Endothelial cell of umbilical vein (primary cell): ENCODE results near the gene DST. TPM values are rescaled to one million over a fixed set of nuclear protein-coding genes. Genes with fewer than 3 reads are reported as not detected.

Experiments used
- BruUV-seq: library from RNA; stranded (reverse); fragments of 400-500 nt; replicated peaks from 2 replicates; lab custom pipeline; 2021; lab: Mats Ljungman, UMichigan
- CTCF ChIA-PET: fragments of 300-600, 350-600 bp; sonication (Branson Sonifier 250); formaldehyde crosslinking; loops from one replicate; lab custom pipeline; 2021; ENCODE audit warnings: antibody characterized with exemption, inconsistent platforms; lab: Charles Lee
- POLR2A ChIA-PET: fragments of 300-600, 350-600 bp; sonication (Branson Sonifier 250); formaldehyde crosslinking; loops from one replicate; lab custom pipeline; 2021; ENCODE audit warnings: antibody characterized with exemption, inconsistent platforms; lab: Charles Lee
- DNase-seq: peaks from one replicate; pipeline ENCODE4 v3.0.0-alpha.2; 2011; ENCODE audit warnings: low read depth, low spot score
- FAIRE-seq: peaks from 2 replicates; lab custom pipeline; 2011; peaks lifted over from hg19 to GRCh38; lab: Jason Lieb, UNC
- H2AFZ ChIP-seq: 2 replicates; pipeline ENCODE4 v1.6.0; 2012; ENCODE audit warnings: low read depth, low read length, control low read depth, inconsistent platforms
- H3K27ac ChIP-seq: 2 replicates; pipeline ENCODE4 v1.5.1; 2011; ENCODE audit warnings: low read depth, mild to moderate bottlenecking, control low read depth, low read length, moderate library complexity; ENCODE audit not compliant: insufficient read depth
- H3K27me3 ChIP-seq, 2 experiments: 2 replicates each; pipeline versions ENCODE4 v1.6.0 to v1.6.1; 2011; ENCODE audit warnings: low read length in 2 of 2, mixed read lengths in 1 of 2; ENCODE audit not compliant: control insufficient read depth in 2 of 2, insufficient read depth in 2 of 2
- H3K36me3 ChIP-seq, 2 experiments: 2 replicates in 1 of 2; 3 replicates in 1 of 2; pipeline ENCODE4 v1.5.1; 2011; ENCODE audit warnings: low read length in 2 of 2, mild to moderate bottlenecking in 1 of 2, moderate library complexity in 1 of 2; ENCODE audit not compliant: control insufficient read depth in 2 of 2, insufficient read depth in 2 of 2; ENCODE audit errors: extremely low read depth in 1 of 2
- H3K4me1 ChIP-seq: 3 replicates; pipeline ENCODE4 v1.5.1; 2011; ENCODE audit warnings: mild to moderate bottlenecking, low read length; ENCODE audit not compliant: control insufficient read depth, insufficient read depth; ENCODE audit errors: extremely low read depth
- H3K4me2 ChIP-seq: 2 replicates; pipeline ENCODE4 v1.6.1; 2011; ENCODE audit warnings: low read length, control low read depth, mixed read lengths; ENCODE audit not compliant: insufficient read depth
- H3K4me3 ChIP-seq, 3 experiments: fragments of 200-600 bp in 1 of 3; sonication (generic), shearing (Covaris generic) in 1 of 3; replicated peaks in 1 of 3; 2 replicates each; pipeline ENCODE4 v1.5.1; 2011 to 2016; ENCODE audit warnings: control low read depth in 3 of 3, low read length in 3 of 3, mild to moderate bottlenecking in 2 of 3, inconsistent platforms in 1 of 3, low read depth in 1 of 3, moderate library complexity in 1 of 3; ENCODE audit not compliant: insufficient read depth in 1 of 3
- H3K79me2 ChIP-seq: 2 replicates; pipeline ENCODE4 v1.6.0; 2012; ENCODE audit warnings: low read length, inconsistent platforms; ENCODE audit not compliant: control insufficient read depth, insufficient read depth
- H3K9ac ChIP-seq: replicated peaks from 2 replicates; pipeline ENCODE3; 2011; ENCODE audit warnings: low read length, control low read depth; ENCODE audit not compliant: insufficient read depth; ENCODE audit errors: extremely low read depth
- H3K9me1 ChIP-seq: replicated peaks from 3 replicates; pipeline ENCODE4 v1.6.0; 2011; ENCODE audit warnings: mild to moderate bottlenecking, low read length; ENCODE audit not compliant: control insufficient read depth, insufficient read depth; ENCODE audit errors: extremely low read depth
- H3K9me3 ChIP-seq: replicated peaks from 2 replicates; pipeline ENCODE4 v1.5.1; 2012; ENCODE audit warnings: low read length, inconsistent platforms; ENCODE audit not compliant: control insufficient read depth, insufficient read depth
- H4K20me1 ChIP-seq: replicated peaks from 2 replicates; pipeline ENCODE3; 2011; ENCODE audit warnings: mild to moderate bottlenecking, low read length; ENCODE audit not compliant: control insufficient read depth, insufficient read depth; ENCODE audit errors: extremely low read depth
- EZH2 ChIP-seq: IDR thresholded peaks from 2 replicates; pipeline ENCODE4 v1.6.1; 2012; ENCODE audit warnings: borderline replicate concordance, low read depth, mild to moderate bottlenecking, moderate library complexity, low read length, inconsistent platforms; ENCODE audit not compliant: severe bottlenecking
- FOS ChIP-seq: IDR thresholded peaks from 2 replicates; pipeline ENCODE4 v1.6.1; 2011; ENCODE audit warnings: mild to moderate bottlenecking, low read length, moderate library complexity, borderline replicate concordance; ENCODE audit not compliant: insufficient read depth
- GATA2 ChIP-seq: IDR thresholded peaks from 2 replicates; pipeline ENCODE4 v1.7.0; 2011; ENCODE audit warnings: low read depth, mild to moderate bottlenecking, moderate library complexity, mixed read lengths, low read length; ENCODE audit not compliant: insufficient read length, insufficient read depth
- MYC ChIP-seq: IDR thresholded peaks from one replicate; pipeline ENCODE4 v1.6.1; 2011; ENCODE audit warnings: mild to moderate bottlenecking, low read depth, low read length
- POLR2AphosphoS5 ChIP-seq: IDR thresholded peaks from 2 replicates; pipeline ENCODE4 v1.6.1; 2012; ENCODE audit warnings: low read depth, mild to moderate bottlenecking, control low read depth, low read length, moderate library complexity; ENCODE audit not compliant: insufficient read depth
- dilution Hi-C: fragments of 300-500 bp; cut with MboI; formaldehyde crosslinking; loops from one replicate; pipeline ENCODE4 v1.15.0; 2019; ENCODE audit warnings: low sequenced_read_pairs; ENCODE audit not compliant: extremely low pct_ligation_motif_present
- intact Hi-C: fragments of 100-400 bp; cut with micrococcal nuclease; formaldehyde crosslinking; loops from one replicate; pipeline ENCODE4 v1.10.0; 2022
- polyA plus RNA-seq, 4 experiments: library from polyadenylated mRNA; depleted of rRNA in 3 of 4; stranded (reverse) in 3 of 4; unstranded in 1 of 4; fragments of >200 nt; gene quantifications; 2 replicates each; pipeline versions ENCODE4 v1.2.1 to v1.2.3, GENCODE V29; 2011 to 2012; ENCODE audit warnings: missing spikeins in 1 of 4
- total RNA-seq: library from RNA; stranded (reverse); gene quantifications from 2 replicates; pipeline ENCODE4 v1.2.3, GENCODE V29; 2021
- TF ChIP-seq, protein P1 (sequence below): IDR thresholded peaks from 2 replicates; pipeline ENCODE4 v1.6.1; 2011; ENCODE audit not compliant: insufficient read depth, insufficient read length
- TF ChIP-seq, protein P2 (sequence below), 2 donors: IDR thresholded peaks; 1 replicate in 1 of 2; 2 replicates in 1 of 2; pipeline ENCODE4 v1.5.1; 2011; ENCODE audit warnings: low read length in 2 of 2, mild to moderate bottlenecking in 2 of 2, moderate library complexity in 2 of 2, control low read depth in 1 of 2, inconsistent platforms in 1 of 2, low read depth in 1 of 2; ENCODE audit not compliant: insufficient read depth in 1 of 2; ENCODE audit errors: extremely low read depth in 1 of 2

The DST gene
- total and polyA plus RNA-seq, 2 donors (not counting 3 experiments of a cell fraction or from before 2014, with no cell fraction given), result 62.3 to 253 TPM

DNA sequence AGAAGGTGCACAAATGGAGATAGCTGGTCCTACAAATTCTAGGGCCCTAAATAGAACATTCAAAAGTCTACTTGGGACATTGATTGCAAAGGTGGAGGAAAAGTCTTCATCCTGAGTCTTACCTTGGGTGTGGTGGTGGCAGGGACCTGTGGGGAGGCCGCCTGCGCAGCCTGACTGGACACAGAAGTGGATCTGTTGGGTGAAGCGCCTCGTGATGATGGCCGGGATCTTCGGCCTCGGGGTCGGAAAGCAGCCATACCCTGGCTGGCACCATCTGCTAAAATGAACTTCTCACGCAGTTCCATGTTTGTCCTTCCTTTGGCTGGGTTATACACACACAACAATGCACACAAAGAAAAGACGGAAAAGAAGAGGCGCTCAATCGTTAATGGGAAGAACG is 179.2 kb downstream of the DST start:
- ChIA-PET CTCF (interaction anchor here (1.1 kb wide), 1 partner anchor 93 kb away, joined by 3 read pairs; no protein-coding TSS in a partner anchor), POLR2A (no interaction called here)
- Histone ChIP-seq H3K9ac (no peak overlapping the region), H3K4me1 (no peaks in the 10 kb centered on the region), H4K20me1 (no peaks in the 10 kb centered on the region), H2AFZ (no peak overlapping the region), H3K79me2 (no peaks in the 10 kb centered on the region), H3K4me3 (no peak overlapping the region), H3K9me1 (no peaks in the 10 kb centered on the region), H3K36me3 (peaks cover 16 to 19% of the 10 kb centered on the region in 2 experiments), H3K4me2 (no peak overlapping the region), H3K27me3 (no peaks in the 10 kb centered on the region), H3K27ac (no peak overlapping the region), H3K9me3 (no peaks in the 10 kb centered on the region)
- TF ChIP-seq, protein P1, sequence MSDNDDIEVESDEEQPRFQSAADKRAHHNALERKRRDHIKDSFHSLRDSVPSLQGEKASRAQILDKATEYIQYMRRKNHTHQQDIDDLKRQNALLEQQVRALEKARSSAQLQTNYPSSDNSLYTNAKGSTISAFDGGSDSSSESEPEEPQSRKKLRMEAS, result no peak
- no peak for TF ChIP-seq MYC
- TF ChIP-seq GATA2, result no peak
- no peak for TF ChIP-seq FOS
- TF ChIP-seq EZH2, result no peak
- TF ChIP-seq, protein P2, sequence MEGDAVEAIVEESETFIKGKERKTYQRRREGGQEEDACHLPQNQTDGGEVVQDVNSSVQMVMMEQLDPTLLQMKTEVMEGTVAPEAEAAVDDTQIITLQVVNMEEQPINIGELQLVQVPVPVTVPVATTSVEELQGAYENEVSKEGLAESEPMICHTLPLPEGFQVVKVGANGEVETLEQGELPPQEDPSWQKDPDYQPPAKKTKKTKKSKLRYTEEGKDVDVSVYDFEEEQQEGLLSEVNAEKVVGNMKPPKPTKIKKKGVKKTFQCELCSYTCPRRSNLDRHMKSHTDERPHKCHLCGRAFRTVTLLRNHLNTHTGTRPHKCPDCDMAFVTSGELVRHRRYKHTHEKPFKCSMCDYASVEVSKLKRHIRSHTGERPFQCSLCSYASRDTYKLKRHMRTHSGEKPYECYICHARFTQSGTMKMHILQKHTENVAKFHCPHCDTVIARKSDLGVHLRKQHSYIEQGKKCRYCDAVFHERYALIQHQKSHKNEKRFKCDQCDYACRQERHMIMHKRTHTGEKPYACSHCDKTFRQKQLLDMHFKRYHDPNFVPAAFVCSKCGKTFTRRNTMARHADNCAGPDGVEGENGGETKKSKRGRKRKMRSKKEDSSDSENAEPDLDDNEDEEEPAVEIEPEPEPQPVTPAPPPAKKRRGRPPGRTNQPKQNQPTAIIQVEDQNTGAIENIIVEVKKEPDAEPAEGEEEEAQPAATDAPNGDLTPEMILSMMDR (IDR thresholded peaks at IDR 0.05; ENCODE audit: extremely low read depth in 1 of 2, insufficient read depth in 1 of 2, low read depth in 1 of 2, low read length in 2 of 2), result no peak
- no peak for TF ChIP-seq POLR2AphosphoS5
- DNase-seq (no peak), FAIRE-seq (no peak)
- dilution Hi-C loops, result no loop called here
- no TSS peak for BruUV-seq
- intact Hi-C loops, result no loop called here
